ENCODE measurements around the gene PKNOX2.
A peak's percentile ranks its signal among the peaks of the same experiment; 100 is the strongest.

The PKNOX2 gene

GRCh38 chr11:125226031-125226430, 61.5 kb downstream of the PKNOX2 start:
- no peak for DNase-seq

GRCh38 chr11:125226706-125227105, 62.2 kb downstream of the PKNOX2 start:
- Histone ChIP-seq H3K27me3 (replicated peaks; ENCODE audit: insufficient read depth, low read length) (no peaks in the 10 kb centered on the region), H2AFZ (ENCODE audit: low read length) (no peak overlapping the region)
- TF ChIP-seq EZH2 (optimal IDR thresholded peaks at IDR 0.05; ENCODE audit: low read depth, low read length), result no peak
- no peak for TF ChIP-seq EZH2phosphoT487 (IDR thresholded peaks at IDR 0.05; ENCODE audit: low read length)

More at GRCh38 chr11:125226031-125226430, 61.5 kb downstream of the PKNOX2 start:
- Histone ChIP-seq H4K20me1 (ENCODE audit: insufficient read depth, low read length) (no peaks in the 10 kb centered on the region), H3K9ac (ENCODE audit: low read length) (no peak overlapping the region), H3K27ac (ENCODE audit: low read length) (no peak overlapping the region), H3F3A (ENCODE audit: insufficient read depth, low read length) (no peaks in the 10 kb centered on the region), H3K9me2 (replicated peaks; ENCODE audit: insufficient read depth, low read length) (no peaks in the 10 kb centered on the region), H3K4me3 (ENCODE audit: low read length) (no peak overlapping the region), H3K27me3 (replicated peaks; ENCODE audit: insufficient read depth, low read length) (no peaks in the 10 kb centered on the region), H3K79me2 (ENCODE audit: low read length) (no peaks in the 10 kb centered on the region), H2AFZ (ENCODE audit: low read length) (no peak overlapping the region), H3K36me3 (replicated peaks; ENCODE audit: insufficient read depth, low read length) (no peaks in the 10 kb centered on the region), H3K4me1 (ENCODE audit: low read length) (no peaks in the 10 kb centered on the region), H3K9me3 (replicated peaks; ENCODE audit: insufficient read depth, low read length) (no peaks in the 10 kb centered on the region), H3K4me2 (ENCODE audit: low read depth, low read length) (no peak overlapping the region)
- TF ChIP-seq EZH2phosphoT487 (IDR thresholded peaks at IDR 0.05; ENCODE audit: low read length) (no peak), CTCF (IDR thresholded peaks at IDR 0.05; ENCODE audit: low read length) (no peak), EZH2 (optimal IDR thresholded peaks at IDR 0.05; ENCODE audit: low read depth, low read length) (no peak)

GRCh38 chr11:125227151-125227550, 62.6 kb downstream of the PKNOX2 start:
- Histone ChIP-seq H3K27ac (ENCODE audit: low read length) (no peak overlapping the region), H3K36me3 (replicated peaks; ENCODE audit: insufficient read depth, low read length) (no peaks in the 10 kb centered on the region), H3K4me2 (ENCODE audit: low read depth, low read length) (no peak overlapping the region)

More at GRCh38 chr11:125226706-125227105, 62.2 kb downstream of the PKNOX2 start:
- H3K79me2 ChIP-seq (ENCODE audit: low read length), result no peaks in the 10 kb centered on the region
- no peaks in the 10 kb centered on the region for H3K36me3 ChIP-seq (replicated peaks; ENCODE audit: insufficient read depth, low read length)
- H3K9me3 ChIP-seq (replicated peaks; ENCODE audit: insufficient read depth, low read length), result no peaks in the 10 kb centered on the region
- no peak for DNase-seq
- H3K27ac ChIP-seq (ENCODE audit: low read length), result no peak overlapping the region
- H3K4me3 ChIP-seq (ENCODE audit: low read length), result no peak overlapping the region
- H3K9ac ChIP-seq (ENCODE audit: low read length), result no peak overlapping the region
- H3F3A ChIP-seq (ENCODE audit: insufficient read depth, low read length), result no peaks in the 10 kb centered on the region
- H4K20me1 ChIP-seq (ENCODE audit: insufficient read depth, low read length), result no peaks in the 10 kb centered on the region
- no peak overlapping the region for H3K4me2 ChIP-seq (ENCODE audit: low read depth, low read length)
- no peaks in the 10 kb centered on the region for H3K9me2 ChIP-seq (replicated peaks; ENCODE audit: insufficient read depth, low read length)
- no peaks in the 10 kb centered on the region for H3K4me1 ChIP-seq (ENCODE audit: low read length)

More at GRCh38 chr11:125227151-125227550, 62.6 kb downstream of the PKNOX2 start:
- H3K4me1 ChIP-seq (ENCODE audit: low read length), result no peaks in the 10 kb centered on the region
- no peaks in the 10 kb centered on the region for H3K9me3 ChIP-seq (replicated peaks; ENCODE audit: insufficient read depth, low read length)
- H4K20me1 ChIP-seq (ENCODE audit: insufficient read depth, low read length), result no peaks in the 10 kb centered on the region
- no peak overlapping the region for H2AFZ ChIP-seq (ENCODE audit: low read length)
- H3K79me2 ChIP-seq (ENCODE audit: low read length), result no peaks in the 10 kb centered on the region
- DNase-seq, result peak; percentile 15
- H3K27me3 ChIP-seq (replicated peaks; ENCODE audit: insufficient read depth, low read length), result no peaks in the 10 kb centered on the region
- no peak for TF ChIP-seq EZH2phosphoT487 (IDR thresholded peaks at IDR 0.05; ENCODE audit: low read length)
- no peak for TF ChIP-seq EZH2 (optimal IDR thresholded peaks at IDR 0.05; ENCODE audit: low read depth, low read length)
- no peak for TF ChIP-seq CTCF (IDR thresholded peaks at IDR 0.05; ENCODE audit: low read length)
- H3F3A ChIP-seq (ENCODE audit: insufficient read depth, low read length), result no peaks in the 10 kb centered on the region
- H3K9ac ChIP-seq (ENCODE audit: low read length), result no peak overlapping the region
- no peak overlapping the region for H3K4me3 ChIP-seq (ENCODE audit: low read length)
- no peaks in the 10 kb centered on the region for H3K9me2 ChIP-seq (replicated peaks; ENCODE audit: insufficient read depth, low read length)
